Adrenal gland (tissue), 12 donors: ENCODE measurements around the gene NSUN7. TPM values are rescaled to one million over a fixed set of nuclear protein-coding genes. Genes with fewer than 3 reads are reported as not detected.
A peak's percentile ranks its signal among the peaks of the same experiment; 100 is the strongest.

Experiments
- DNase-seq, 7 donors: peaks; one replicate each; pipeline ENCODE4 v3.0.0-alpha.2; 2019 to 2020
- H3K27ac ChIP-seq, 5 donors: fragments of 200-600 bp; sonication (generic) in 4 of 5; 1 replicate in 3 of 5; 2 replicates in 2 of 5; pipeline versions ENCODE4 v1.5.1 to v1.8.0; 2016 to 2020; ENCODE audit warnings: mild to moderate bottlenecking in 1 of 5
- H3K27me3 ChIP-seq: fragments of 200-600 bp; 2 replicates; pipeline ENCODE4 v1.8.0; 2021
- H3K36me3 ChIP-seq, 2 donors: fragments of 200-600 bp; replicated peaks in 1 of 2; 1 replicate in 1 of 2; 2 replicates in 1 of 2; pipeline versions ENCODE4 v1.5.1 to v1.8.0; 2018 to 2022
- H3K4me1 ChIP-seq, 2 donors: fragments of 200-600 bp; replicated peaks in 1 of 2; 1 replicate in 1 of 2; 2 replicates in 1 of 2; pipeline versions ENCODE4 v1.5.1 to v1.8.0; 2018 to 2021
- H3K4me3 ChIP-seq, 4 donors: fragments of 200-600 bp; sonication (generic) in 3 of 4; one replicate each; pipeline ENCODE4 v1.5.1; 2016 to 2018
- H3K9me3 ChIP-seq, 3 donors: fragments of 200-600 bp; sonication (generic) in 1 of 3; replicated peaks in 1 of 3; 1 replicate in 2 of 3; 2 replicates in 1 of 3; pipeline versions ENCODE4 v1.5.1 to v1.8.0; 2016 to 2021
- POLR2A ChIP-seq, 2 donors: fragments of 450-650 bp; IDR thresholded peaks; one replicate each; pipeline ENCODE4 v1.6.1; 2017; ENCODE audit warnings: antibody characterized with exemption in 2 of 2, mild to moderate bottlenecking in 2 of 2, moderate library complexity in 1 of 2
- WGBS, 4 donors: extraction: QIAGEN DNeasy Blood & Tissue Kit in 2 of 4; methylation state at CpG; one replicate each; pipeline versions ENCODE4 v1.1.5 to v1.1.7; 2013 to 2017; 5-methylcytosine and 5-hydroxymethylcytosine counted together
- intact Hi-C, 2 donors: fragments of 100-400 bp; cut with DNase I; formaldehyde crosslinking; loops; one replicate each; pipeline versions ENCODE4 v1.14.1 to v1.15.0; 2022 to 2023
- polyA plus RNA-seq, 3 donors: library from polyadenylated mRNA; stranded (reverse); fragments of 200-250 nt in 2 of 3; fragments of 350-450 nt in 1 of 3; fragmentation: Illumina TruSeq in 1 of 3; extraction: RNeasy Lipid Tissue Mini Kit (QIAGEN cat#74804) in 1 of 3; gene quantifications; one replicate each; pipeline ENCODE4 v1.2.3, GENCODE V29; 2013 to 2014
- total RNA-seq, 9 donors: library from RNA; depleted of rRNA in 4 of 9; stranded (reverse); fragments of >200 nt in 4 of 9; fragments of 120-200 nt in 1 of 9; fragmentation: NEBNext Ultra II Directional in 1 of 9; extraction: Animal tissue kit (Norgen Biotek cat#: 25700) in 1 of 9; gene quantifications; one replicate each; pipeline versions ENCODE4 v1.1.0 to v1.2.4, GENCODE V29; 2013 to 2023
- TF ChIP-seq, protein P1 (sequence below), 6 experiments: fragments of 450-650 bp in 4 of 6; fragments of 200-600 bp in 2 of 6; sonication (generic) in 1 of 6; IDR thresholded peaks; 1 replicate in 5 of 6; 2 replicates in 1 of 6; pipeline versions ENCODE4 v1.5.1 to v1.8.0; 2016 to 2021; ENCODE audit warnings: antibody characterized with exemption in 6 of 6, mild to moderate bottlenecking in 2 of 6, moderate library complexity in 1 of 6
- donor health status: healthy with polysubstance abuse.
- donor health status: Bipolar disorder and iron deficiency.
- donor health status: DM: yes; HTN: yes; CAD: no.
- donor health status: DM: no; HTN: no; CAD: no.
- donor health status: DM: no; HTN: no; CAD: no.
- donor health status: DM: yes; HTN: yes; CAD: no.

Gene NSUN7
- total and polyA plus RNA-seq, 12 donors: 0.79 to 10.4 (median 2.1) TPM

DNA sequence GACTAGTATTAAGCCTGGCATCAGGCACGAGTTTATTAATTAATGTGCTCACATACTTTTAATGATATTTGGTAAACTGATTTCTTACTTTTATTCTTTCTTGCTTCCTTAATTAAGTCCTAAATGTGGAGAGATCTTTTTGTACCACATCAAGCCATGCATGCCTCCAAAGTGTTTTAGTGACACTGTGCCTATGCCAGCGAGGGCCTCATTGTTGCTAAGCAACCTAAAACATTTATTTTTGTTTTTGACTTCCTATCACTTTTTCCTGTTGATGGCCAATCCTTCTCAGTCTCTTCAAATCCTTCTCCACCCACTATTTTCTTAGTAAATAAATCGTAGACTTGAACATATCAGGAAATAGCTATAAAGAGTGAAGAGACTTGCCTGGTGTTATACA, 5.5 kb upstream of the NSUN7 start:
- H3K4me1 ChIP-seq: no peaks in the 10 kb centered on the region
- no peak overlapping the region for H3K27ac ChIP-seq
- WGBS, 4 donors: 69 to 76% (median 74%) methylated on average over 3 of the region's 3 CpGs
- DNase-seq: no peak
- H3K9me3 ChIP-seq: no peaks in the 10 kb centered on the region
- H3K4me3 ChIP-seq: no peak overlapping the region
- intact Hi-C loops: no loop called here
- no peaks in the 10 kb centered on the region for H3K27me3 ChIP-seq
- TF ChIP-seq POLR2A (IDR thresholded peaks at IDR 0.05): no peak
- TF ChIP-seq, protein P1, sequence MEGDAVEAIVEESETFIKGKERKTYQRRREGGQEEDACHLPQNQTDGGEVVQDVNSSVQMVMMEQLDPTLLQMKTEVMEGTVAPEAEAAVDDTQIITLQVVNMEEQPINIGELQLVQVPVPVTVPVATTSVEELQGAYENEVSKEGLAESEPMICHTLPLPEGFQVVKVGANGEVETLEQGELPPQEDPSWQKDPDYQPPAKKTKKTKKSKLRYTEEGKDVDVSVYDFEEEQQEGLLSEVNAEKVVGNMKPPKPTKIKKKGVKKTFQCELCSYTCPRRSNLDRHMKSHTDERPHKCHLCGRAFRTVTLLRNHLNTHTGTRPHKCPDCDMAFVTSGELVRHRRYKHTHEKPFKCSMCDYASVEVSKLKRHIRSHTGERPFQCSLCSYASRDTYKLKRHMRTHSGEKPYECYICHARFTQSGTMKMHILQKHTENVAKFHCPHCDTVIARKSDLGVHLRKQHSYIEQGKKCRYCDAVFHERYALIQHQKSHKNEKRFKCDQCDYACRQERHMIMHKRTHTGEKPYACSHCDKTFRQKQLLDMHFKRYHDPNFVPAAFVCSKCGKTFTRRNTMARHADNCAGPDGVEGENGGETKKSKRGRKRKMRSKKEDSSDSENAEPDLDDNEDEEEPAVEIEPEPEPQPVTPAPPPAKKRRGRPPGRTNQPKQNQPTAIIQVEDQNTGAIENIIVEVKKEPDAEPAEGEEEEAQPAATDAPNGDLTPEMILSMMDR (IDR thresholded peaks at IDR 0.05): no peak
- H3K36me3 ChIP-seq: no peaks in the 10 kb centered on the region

DNA sequence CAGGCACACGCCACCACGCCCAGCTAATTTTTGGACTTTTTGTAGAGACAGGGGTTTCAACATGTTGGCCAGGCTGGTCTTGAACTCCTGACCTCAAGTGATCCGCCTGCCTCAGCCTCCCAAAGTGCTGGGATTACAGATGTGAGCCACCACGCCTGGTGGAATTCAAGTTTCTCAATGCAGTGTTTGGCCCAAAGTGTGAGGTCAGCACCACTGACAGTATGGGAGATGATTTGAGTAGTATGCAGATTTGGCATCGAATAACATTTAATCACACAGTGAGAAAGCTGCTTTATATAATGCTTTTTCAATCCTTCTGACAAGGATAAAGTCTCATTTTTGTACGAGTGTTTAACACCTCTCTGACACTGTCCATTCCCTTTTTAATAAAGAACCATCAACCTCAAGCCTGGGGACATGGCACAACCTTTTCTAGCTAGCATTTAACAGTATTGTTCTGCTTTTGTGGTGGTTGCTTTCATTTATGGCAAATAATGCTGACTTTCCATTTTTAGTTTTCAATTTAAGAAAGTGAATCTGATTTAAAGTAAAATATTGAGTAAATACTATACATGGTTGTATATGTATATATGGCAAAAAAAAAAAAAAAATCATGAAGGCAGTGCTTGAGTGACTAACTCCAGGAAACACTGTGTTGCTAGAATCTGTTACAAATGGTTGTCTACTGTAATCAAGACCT, 4.3 kb upstream of the NSUN7 start:
- H3K4me3 ChIP-seq: no peak overlapping the region
- no peaks in the 10 kb centered on the region for H3K9me3 ChIP-seq
- no peak for DNase-seq
- no peaks in the 10 kb centered on the region for H3K27me3 ChIP-seq
- TF ChIP-seq, protein P1 (IDR thresholded peaks at IDR 0.05): no peak
- TF ChIP-seq POLR2A (IDR thresholded peaks at IDR 0.05): no peak
- peaks cover 0 to 5% of the 10 kb centered on the region in 2 donors for H3K4me1 ChIP-seq
- H3K36me3 ChIP-seq: no peaks in the 10 kb centered on the region
- intact Hi-C loops: no loop called here
- H3K27ac ChIP-seq: no peak overlapping the region
- 74 to 89% (median 81%) methylated on average over 4 to 6 of the region's 6 CpGs for WGBS, 4 donors

DNA sequence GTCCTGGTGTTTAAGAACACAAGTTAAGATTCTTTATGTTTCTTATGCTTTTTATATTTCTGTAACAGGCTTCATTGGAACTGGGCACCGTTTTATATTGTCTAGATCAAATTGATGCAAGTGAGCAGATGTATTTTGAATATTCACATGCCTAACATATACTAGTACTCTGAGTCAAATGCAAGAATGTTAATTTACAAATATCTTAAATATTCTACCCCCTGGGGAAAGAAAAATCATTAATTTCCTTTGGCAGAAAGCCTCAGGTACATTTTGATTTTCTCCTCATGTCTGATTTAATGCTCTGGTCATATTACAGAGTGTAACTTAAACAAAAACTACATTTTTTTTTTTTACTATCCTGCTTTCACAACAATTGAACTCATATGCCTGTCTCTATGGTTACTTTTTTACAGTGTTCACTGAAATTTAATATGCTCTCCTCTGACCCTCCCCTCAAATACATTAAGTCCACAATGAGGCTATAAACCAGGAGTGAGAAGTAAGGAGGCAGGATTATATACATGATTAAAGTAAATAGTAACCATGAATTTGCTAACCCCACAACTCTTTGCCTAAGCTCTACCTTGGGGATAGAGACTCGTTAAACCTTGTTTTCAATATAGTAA, 2.4 kb upstream of the NSUN7 start:
- no peaks in the 10 kb centered on the region for H3K27me3 ChIP-seq
- peaks cover 0 to 9% of the 10 kb centered on the region in 2 donors for H3K4me1 ChIP-seq
- no peak overlapping the region for H3K27ac ChIP-seq
- H3K36me3 ChIP-seq: no peaks in the 10 kb centered on the region
- DNase-seq: no peak
- intact Hi-C loops: no loop called here
- H3K9me3 ChIP-seq: no peaks in the 10 kb centered on the region
- H3K4me3 ChIP-seq: no peak overlapping the region
- TF ChIP-seq, protein P1 (IDR thresholded peaks at IDR 0.05): no peak
- TF ChIP-seq POLR2A (IDR thresholded peaks at IDR 0.05): no peak
- WGBS, 4 donors: 78 to 96% (median 81%) methylated on average over 2 of the region's 2 CpGs

DNA sequence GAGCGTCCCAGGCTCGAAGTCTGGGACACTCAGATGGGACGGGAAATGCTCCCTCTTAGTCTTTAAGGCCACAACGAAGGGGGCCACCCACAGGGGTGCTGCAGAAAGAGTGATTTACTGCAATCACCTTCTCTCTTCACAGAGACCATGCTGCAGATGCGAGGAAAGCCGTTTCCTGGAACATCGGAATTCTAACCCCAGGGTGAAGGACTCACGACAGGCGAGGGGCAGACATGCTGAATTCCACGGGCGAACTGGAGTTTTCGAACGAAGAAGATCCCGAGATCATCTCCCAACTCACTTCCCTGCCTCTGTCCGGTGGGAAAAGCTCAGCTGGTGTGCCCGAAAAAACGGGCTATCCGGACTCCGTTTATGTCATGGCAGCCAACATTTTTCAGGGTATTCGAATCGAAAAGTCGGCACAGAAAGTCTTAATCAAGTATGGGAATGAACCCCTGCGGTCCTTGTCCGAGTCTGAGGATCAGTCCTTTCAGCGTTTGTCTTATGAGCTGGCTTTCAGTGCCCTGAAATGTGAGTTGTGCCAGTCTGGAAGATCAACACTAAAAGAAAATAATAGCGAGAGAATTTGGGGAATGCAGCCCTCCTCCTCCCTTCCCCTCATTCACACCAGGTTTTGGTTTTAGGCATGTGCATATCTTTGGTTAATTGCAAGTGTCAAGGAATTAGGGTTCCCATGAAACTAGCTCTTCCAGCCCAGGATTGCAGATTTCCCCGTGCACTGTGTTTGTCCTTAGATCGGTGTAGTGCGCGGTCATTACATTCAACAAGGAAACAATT, 905 bp downstream of the NSUN7 start:
- DNase-seq: peak in 2 of 7 donors; percentile 11 to 22
- H3K27ac ChIP-seq: no peak overlapping the region
- H3K4me3 ChIP-seq: peak overlapping the region in 2 of 4 donors; percentile 54 to 69
- no peaks in the 10 kb centered on the region for H3K36me3 ChIP-seq
- H3K27me3 ChIP-seq: no peaks in the 10 kb centered on the region
- no peaks in the 10 kb centered on the region for H3K9me3 ChIP-seq
- intact Hi-C loops: no loop called here
- WGBS, 4 donors: 18 to 23% (median 19%) methylated on average over 30 of the region's 30 CpGs
- H3K4me1 ChIP-seq: peaks cover 0 to 9% of the 10 kb centered on the region in 2 donors
- no peak for TF ChIP-seq POLR2A (IDR thresholded peaks at IDR 0.05)
- TF ChIP-seq, protein P1 (IDR thresholded peaks at IDR 0.05): no peak
